GM12892 (cell line): ENCODE data around the gene ABCC4.

ENCODE experiments used
- DNase-seq: peaks from one replicate; pipeline ENCODE4 v3.0.0; 2011; ENCODE audit not compliant: insufficient read length
- FAIRE-seq: peaks from 2 replicates; lab custom pipeline; 2011; peaks lifted over from hg19 to GRCh38; lab: Jason Lieb, UNC
- POLR2A ChIP-seq: IDR thresholded peaks from 2 replicates; pipeline ENCODE4 v1.6.1; 2011; ENCODE audit warnings: low read depth, low read length, control low read depth
- POLR2AphosphoS5 ChIP-seq: IDR thresholded peaks from 2 replicates; pipeline ENCODE4 v1.6.1; 2011; ENCODE audit warnings: low read depth, low read length, control low read depth
- TAF1 ChIP-seq: IDR thresholded peaks from 2 replicates; pipeline ENCODE4 v1.6.1; 2011; ENCODE audit warnings: low read depth, mild to moderate bottlenecking, control low read depth, low read length, borderline replicate concordance

ABCC4 gene

GRCh38 chr13:95111608-95112007, 189.6 kb downstream of the ABCC4 start:
- FAIRE-seq (no peak), DNase-seq (no peak)
- TF ChIP-seq TAF1, result no peak
- no peak for TF ChIP-seq POLR2AphosphoS5
- no peak for TF ChIP-seq POLR2A

GRCh38 chr13:95106562-95106961, 194.7 kb downstream of the ABCC4 start:
- no peak for FAIRE-seq

GRCh38 chr13:95100525-95101433, 200.5 kb downstream of the ABCC4 start:
- FAIRE-seq (no peak), DNase-seq (no peak)
- no peak for TF ChIP-seq POLR2AphosphoS5
- TF ChIP-seq TAF1, result no peak
- TF ChIP-seq POLR2A, result no peak

More at GRCh38 chr13:95106562-95106961, 194.7 kb downstream of the ABCC4 start:
- TF ChIP-seq POLR2AphosphoS5, result no peak
- no peak for TF ChIP-seq TAF1
- no peak for TF ChIP-seq POLR2A
- DNase-seq, result no peak

- TF ChIP-seq POLR2A, result no peak
- TF ChIP-seq POLR2AphosphoS5, result no peak
- no peak for TF ChIP-seq TAF1
- DNase-seq (no peak), FAIRE-seq (no peak)
Measured at GRCh38 chr13:95099541-95099940, 201.7 kb downstream of the ABCC4 start.

- TF ChIP-seq POLR2AphosphoS5 (no peak), POLR2A (no peak), TAF1 (no peak)
- DNase-seq (no peak), FAIRE-seq (no peak)
Measured at GRCh38 chr13:95098916-95099315, 202.3 kb downstream of the ABCC4 start.

GRCh38 chr13:95091755-95092154, 209.5 kb downstream of the ABCC4 start:
- no peak for FAIRE-seq

DNA sequence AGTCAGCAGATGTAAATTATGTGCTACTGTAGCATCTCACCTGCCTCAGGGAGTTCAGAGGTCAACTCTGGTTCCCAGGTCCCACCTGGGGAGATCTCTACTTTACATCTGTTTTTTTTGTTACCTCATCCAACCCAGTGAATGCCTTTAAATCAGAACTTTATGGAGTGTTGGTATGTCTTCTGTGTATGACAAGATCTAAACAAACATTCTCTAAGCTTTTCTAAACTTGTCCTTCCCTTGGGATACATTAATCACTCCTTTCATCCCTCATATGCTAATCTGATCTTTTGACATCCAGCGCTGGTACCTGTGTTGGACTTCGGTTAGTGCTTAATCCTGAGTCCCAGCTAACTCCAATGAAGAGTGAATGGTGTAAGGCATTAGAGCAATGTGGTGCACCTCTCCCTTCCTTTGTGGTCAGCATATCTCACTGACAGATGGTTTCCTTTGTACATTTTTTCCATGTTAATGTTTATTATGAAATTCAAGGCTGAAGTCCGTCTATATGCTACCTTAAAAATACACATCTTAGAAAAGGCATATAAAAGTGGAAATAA, 213.4 kb downstream of the ABCC4 start:
- TF ChIP-seq POLR2AphosphoS5, result no peak
- no peak for TF ChIP-seq TAF1
- no peak for TF ChIP-seq POLR2A
- no peak for DNase-seq
- peak; percentile 77 for FAIRE-seq

More at GRCh38 chr13:95091755-95092154, 209.5 kb downstream of the ABCC4 start:
- TF ChIP-seq POLR2A (no peak), POLR2AphosphoS5 (no peak), TAF1 (no peak)
- DNase-seq, result no peak

GRCh38 chr13:95086761-95087160, 214.5 kb downstream of the ABCC4 start:
- FAIRE-seq (no peak), DNase-seq (no peak)
- TF ChIP-seq TAF1 (no peak), POLR2A (no peak), POLR2AphosphoS5 (no peak)

GRCh38 chr13:95083758-95084157, 217.5 kb downstream of the ABCC4 start:
- TF ChIP-seq TAF1 (no peak), POLR2AphosphoS5 (no peak), POLR2A (no peak)
- DNase-seq (no peak), FAIRE-seq (no peak)

- FAIRE-seq (no peak), DNase-seq (no peak)
- TF ChIP-seq TAF1, result no peak
- TF ChIP-seq POLR2AphosphoS5, result no peak
- no peak for TF ChIP-seq POLR2A
Measured at GRCh38 chr13:95083066-95083465, 218.2 kb downstream of the ABCC4 start.

DNA sequence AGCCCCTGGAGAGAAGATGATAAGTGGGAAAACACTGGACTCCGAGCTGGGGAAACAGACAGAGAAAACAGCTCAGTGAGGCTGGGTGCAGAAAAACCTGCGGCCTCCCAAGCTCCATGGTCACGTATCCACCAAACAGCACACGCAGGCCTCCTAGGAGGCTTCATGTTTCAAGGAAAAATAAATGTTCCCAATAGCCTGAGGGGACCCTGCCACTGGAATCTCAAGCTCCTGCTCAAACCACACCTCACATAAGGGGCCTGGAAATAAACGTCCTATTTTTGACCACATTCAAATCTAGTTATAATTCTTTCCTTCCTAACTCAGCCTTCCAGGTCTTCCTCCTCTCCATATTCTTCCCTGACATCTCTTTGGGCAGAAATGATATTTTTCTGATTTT, 225.7 kb downstream of the ABCC4 start:
- DNase-seq (no peak), FAIRE-seq (no peak)
- no peak for TF ChIP-seq POLR2AphosphoS5
- no peak for TF ChIP-seq POLR2A
- no peak for TF ChIP-seq TAF1
